ENCODE data around the gene CYP27A1.

GRCh38 chr2:218744615-218745014, 37.3 kb upstream of the CYP27A1 start:
- TF ChIP-seq, protein P1, sequence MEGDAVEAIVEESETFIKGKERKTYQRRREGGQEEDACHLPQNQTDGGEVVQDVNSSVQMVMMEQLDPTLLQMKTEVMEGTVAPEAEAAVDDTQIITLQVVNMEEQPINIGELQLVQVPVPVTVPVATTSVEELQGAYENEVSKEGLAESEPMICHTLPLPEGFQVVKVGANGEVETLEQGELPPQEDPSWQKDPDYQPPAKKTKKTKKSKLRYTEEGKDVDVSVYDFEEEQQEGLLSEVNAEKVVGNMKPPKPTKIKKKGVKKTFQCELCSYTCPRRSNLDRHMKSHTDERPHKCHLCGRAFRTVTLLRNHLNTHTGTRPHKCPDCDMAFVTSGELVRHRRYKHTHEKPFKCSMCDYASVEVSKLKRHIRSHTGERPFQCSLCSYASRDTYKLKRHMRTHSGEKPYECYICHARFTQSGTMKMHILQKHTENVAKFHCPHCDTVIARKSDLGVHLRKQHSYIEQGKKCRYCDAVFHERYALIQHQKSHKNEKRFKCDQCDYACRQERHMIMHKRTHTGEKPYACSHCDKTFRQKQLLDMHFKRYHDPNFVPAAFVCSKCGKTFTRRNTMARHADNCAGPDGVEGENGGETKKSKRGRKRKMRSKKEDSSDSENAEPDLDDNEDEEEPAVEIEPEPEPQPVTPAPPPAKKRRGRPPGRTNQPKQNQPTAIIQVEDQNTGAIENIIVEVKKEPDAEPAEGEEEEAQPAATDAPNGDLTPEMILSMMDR (IDR thresholded peaks at IDR 0.05 in 2 of 3, conservative IDR thresholded peaks at IDR 0.05 in 1 of 3; ENCODE audit: insufficient read depth in 2 of 3, low read depth in 1 of 3, low read length in 3 of 3): no peak
- TF ChIP-seq, protein P2, sequence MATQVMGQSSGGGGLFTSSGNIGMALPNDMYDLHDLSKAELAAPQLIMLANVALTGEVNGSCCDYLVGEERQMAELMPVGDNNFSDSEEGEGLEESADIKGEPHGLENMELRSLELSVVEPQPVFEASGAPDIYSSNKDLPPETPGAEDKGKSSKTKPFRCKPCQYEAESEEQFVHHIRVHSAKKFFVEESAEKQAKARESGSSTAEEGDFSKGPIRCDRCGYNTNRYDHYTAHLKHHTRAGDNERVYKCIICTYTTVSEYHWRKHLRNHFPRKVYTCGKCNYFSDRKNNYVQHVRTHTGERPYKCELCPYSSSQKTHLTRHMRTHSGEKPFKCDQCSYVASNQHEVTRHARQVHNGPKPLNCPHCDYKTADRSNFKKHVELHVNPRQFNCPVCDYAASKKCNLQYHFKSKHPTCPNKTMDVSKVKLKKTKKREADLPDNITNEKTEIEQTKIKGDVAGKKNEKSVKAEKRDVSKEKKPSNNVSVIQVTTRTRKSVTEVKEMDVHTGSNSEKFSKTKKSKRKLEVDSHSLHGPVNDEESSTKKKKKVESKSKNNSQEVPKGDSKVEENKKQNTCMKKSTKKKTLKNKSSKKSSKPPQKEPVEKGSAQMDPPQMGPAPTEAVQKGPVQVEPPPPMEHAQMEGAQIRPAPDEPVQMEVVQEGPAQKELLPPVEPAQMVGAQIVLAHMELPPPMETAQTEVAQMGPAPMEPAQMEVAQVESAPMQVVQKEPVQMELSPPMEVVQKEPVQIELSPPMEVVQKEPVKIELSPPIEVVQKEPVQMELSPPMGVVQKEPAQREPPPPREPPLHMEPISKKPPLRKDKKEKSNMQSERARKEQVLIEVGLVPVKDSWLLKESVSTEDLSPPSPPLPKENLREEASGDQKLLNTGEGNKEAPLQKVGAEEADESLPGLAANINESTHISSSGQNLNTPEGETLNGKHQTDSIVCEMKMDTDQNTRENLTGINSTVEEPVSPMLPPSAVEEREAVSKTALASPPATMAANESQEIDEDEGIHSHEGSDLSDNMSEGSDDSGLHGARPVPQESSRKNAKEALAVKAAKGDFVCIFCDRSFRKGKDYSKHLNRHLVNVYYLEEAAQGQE (IDR thresholded peaks at IDR 0.05; ENCODE audit: borderline replicate concordance): no peak
- TF ChIP-seq, protein P2 (CRISPR knock-in tag; IDR thresholded peaks at IDR 0.05; ENCODE audit: low read depth): no peak
- TF ChIP-seq SIN3B (IDR thresholded peaks at IDR 0.05; ENCODE audit: low read depth) (no peak), NFYB (IDR thresholded peaks at IDR 0.05; ENCODE audit: extremely low read depth, insufficient read length) (no peak), CAMTA2 (CRISPR knock-in tag; conservative IDR thresholded peaks at IDR 0.05) (no peak), FOXP1 (CRISPR knock-in tag; IDR thresholded peaks at IDR 0.05) (no peak), SMAD3 (CRISPR knock-in tag; conservative IDR thresholded peaks at IDR 0.05) (no peak), POLR2A (conservative IDR thresholded peaks at IDR 0.05) (no peak), MYC (IDR thresholded peaks at IDR 0.05; ENCODE audit: low read depth, low read length) (no peak), MYC (CRISPR knock-in tag; IDR thresholded peaks at IDR 0.05; ENCODE audit: borderline replicate concordance, low read depth) (no peak), PPARD (CRISPR knock-in tag; IDR thresholded peaks at IDR 0.05) (no peak), ZNF24 (IDR thresholded peaks at IDR 0.05) (no peak)
- TF ChIP-seq, protein P3, sequence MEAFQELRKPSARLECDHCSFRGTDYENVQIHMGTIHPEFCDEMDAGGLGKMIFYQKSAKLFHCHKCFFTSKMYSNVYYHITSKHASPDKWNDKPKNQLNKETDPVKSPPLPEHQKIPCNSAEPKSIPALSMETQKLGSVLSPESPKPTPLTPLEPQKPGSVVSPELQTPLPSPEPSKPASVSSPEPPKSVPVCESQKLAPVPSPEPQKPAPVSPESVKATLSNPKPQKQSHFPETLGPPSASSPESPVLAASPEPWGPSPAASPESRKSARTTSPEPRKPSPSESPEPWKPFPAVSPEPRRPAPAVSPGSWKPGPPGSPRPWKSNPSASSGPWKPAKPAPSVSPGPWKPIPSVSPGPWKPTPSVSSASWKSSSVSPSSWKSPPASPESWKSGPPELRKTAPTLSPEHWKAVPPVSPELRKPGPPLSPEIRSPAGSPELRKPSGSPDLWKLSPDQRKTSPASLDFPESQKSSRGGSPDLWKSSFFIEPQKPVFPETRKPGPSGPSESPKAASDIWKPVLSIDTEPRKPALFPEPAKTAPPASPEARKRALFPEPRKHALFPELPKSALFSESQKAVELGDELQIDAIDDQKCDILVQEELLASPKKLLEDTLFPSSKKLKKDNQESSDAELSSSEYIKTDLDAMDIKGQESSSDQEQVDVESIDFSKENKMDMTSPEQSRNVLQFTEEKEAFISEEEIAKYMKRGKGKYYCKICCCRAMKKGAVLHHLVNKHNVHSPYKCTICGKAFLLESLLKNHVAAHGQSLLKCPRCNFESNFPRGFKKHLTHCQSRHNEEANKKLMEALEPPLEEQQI (IDR thresholded peaks at IDR 0.05): no peak

Measured in K562 (cell line).